ENCODE results near the gene PCNX2. TPM values are rescaled to one million over a fixed set of nuclear protein-coding genes. Genes with fewer than 3 reads are reported as not detected.

The PCNX2 gene
- total RNA-seq, 1 donor: 56.8 TPM

DNA sequence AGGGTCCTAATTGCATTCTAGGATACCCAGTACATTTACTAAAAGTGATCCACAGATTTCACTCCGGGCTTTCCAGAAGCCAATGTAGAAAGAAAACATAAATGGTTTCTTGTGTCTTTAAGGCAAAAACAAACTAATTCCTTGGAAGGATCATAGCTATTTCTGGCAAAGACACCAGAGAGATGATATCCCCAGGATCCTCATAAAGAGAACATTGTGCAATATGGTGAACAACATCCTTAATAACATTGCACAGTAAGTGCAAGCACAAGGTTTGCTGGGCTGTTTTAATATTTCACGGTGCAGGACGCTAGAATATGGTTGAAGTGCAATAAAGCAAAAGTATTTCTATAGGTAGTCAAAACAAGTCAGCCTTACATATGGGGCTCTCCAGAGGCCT lies 262.2 kb downstream of the PCNX2 start:
- H3K79me2 ChIP-seq (ENCODE audit: insufficient read depth, low read length): no peaks in the 10 kb centered on the region
- no peak overlapping the region for H3K4me2 ChIP-seq (ENCODE audit: insufficient read depth, low read length)
- no peak overlapping the region for H3K4me3 ChIP-seq (ENCODE audit: insufficient read depth, low read length)
- peaks cover 8% of the 10 kb centered on the region for H3K4me1 ChIP-seq (ENCODE audit: insufficient read depth, low read length)
- no peak overlapping the region for H3K27ac ChIP-seq (ENCODE audit: low read depth, low read length)
- no peaks in the 10 kb centered on the region for H3K36me3 ChIP-seq (ENCODE audit: insufficient read depth, low read length)
- H3K9me3 ChIP-seq (ENCODE audit: low read depth, low read length): no peaks in the 10 kb centered on the region
- H2AFZ ChIP-seq (ENCODE audit: low read length): no peak overlapping the region
- H3K27me3 ChIP-seq (ENCODE audit: insufficient read depth, low read length): no peaks in the 10 kb centered on the region
- DNase-seq (ENCODE audit: insufficient read length, low spot score, missing footprints): peak; percentile 42
- no peaks in the 10 kb centered on the region for H4K20me1 ChIP-seq (ENCODE audit: insufficient read depth, low read length)
- TF ChIP-seq CTCF (IDR thresholded peaks at IDR 0.05; ENCODE audit: extremely low read depth, low read depth, low read length): no peak

- H3K27ac ChIP-seq (ENCODE audit: low read depth, low read length): no peak overlapping the region
- no peaks in the 10 kb centered on the region for H3K36me3 ChIP-seq (ENCODE audit: insufficient read depth, low read length)
- H3K79me2 ChIP-seq (ENCODE audit: insufficient read depth, low read length): no peaks in the 10 kb centered on the region
- H3K4me2 ChIP-seq (ENCODE audit: insufficient read depth, low read length): no peak overlapping the region
- H3K27me3 ChIP-seq (ENCODE audit: insufficient read depth, low read length): no peaks in the 10 kb centered on the region
- peaks cover 8% of the 10 kb centered on the region for H3K4me1 ChIP-seq (ENCODE audit: insufficient read depth, low read length)
- H2AFZ ChIP-seq (ENCODE audit: low read length): no peak overlapping the region
- no peaks in the 10 kb centered on the region for H4K20me1 ChIP-seq (ENCODE audit: insufficient read depth, low read length)
- DNase-seq (ENCODE audit: insufficient read length, low spot score, missing footprints): no peak
- H3K9me3 ChIP-seq (ENCODE audit: low read depth, low read length): no peaks in the 10 kb centered on the region
- no peak for TF ChIP-seq CTCF (IDR thresholded peaks at IDR 0.05; ENCODE audit: extremely low read depth, low read depth, low read length)
- H3K4me3 ChIP-seq (ENCODE audit: insufficient read depth, low read length): no peak overlapping the region
These were observed 262.6 kb downstream of the PCNX2 start for GRCh38 chr1:233032916-233033315.

GRCh38 chr1:233031521-233031920 lies 264.0 kb downstream of the PCNX2 start:
- TF ChIP-seq CTCF (IDR thresholded peaks at IDR 0.05; ENCODE audit: extremely low read depth, low read depth, low read length): no peak
- no peak overlapping the region for H2AFZ ChIP-seq (ENCODE audit: low read length)
- H3K4me2 ChIP-seq (ENCODE audit: insufficient read depth, low read length): no peak overlapping the region
- no peaks in the 10 kb centered on the region for H3K79me2 ChIP-seq (ENCODE audit: insufficient read depth, low read length)
- H3K9me3 ChIP-seq (ENCODE audit: low read depth, low read length): no peaks in the 10 kb centered on the region
- no peaks in the 10 kb centered on the region for H3K36me3 ChIP-seq (ENCODE audit: insufficient read depth, low read length)
- no peak overlapping the region for H3K27ac ChIP-seq (ENCODE audit: low read depth, low read length)
- peaks cover 8% of the 10 kb centered on the region for H3K4me1 ChIP-seq (ENCODE audit: insufficient read depth, low read length)
- DNase-seq (ENCODE audit: insufficient read length, low spot score, missing footprints): no peak
- H4K20me1 ChIP-seq (ENCODE audit: insufficient read depth, low read length): no peaks in the 10 kb centered on the region
- no peaks in the 10 kb centered on the region for H3K27me3 ChIP-seq (ENCODE audit: insufficient read depth, low read length)
- no peak overlapping the region for H3K4me3 ChIP-seq (ENCODE audit: insufficient read depth, low read length)

DNA sequence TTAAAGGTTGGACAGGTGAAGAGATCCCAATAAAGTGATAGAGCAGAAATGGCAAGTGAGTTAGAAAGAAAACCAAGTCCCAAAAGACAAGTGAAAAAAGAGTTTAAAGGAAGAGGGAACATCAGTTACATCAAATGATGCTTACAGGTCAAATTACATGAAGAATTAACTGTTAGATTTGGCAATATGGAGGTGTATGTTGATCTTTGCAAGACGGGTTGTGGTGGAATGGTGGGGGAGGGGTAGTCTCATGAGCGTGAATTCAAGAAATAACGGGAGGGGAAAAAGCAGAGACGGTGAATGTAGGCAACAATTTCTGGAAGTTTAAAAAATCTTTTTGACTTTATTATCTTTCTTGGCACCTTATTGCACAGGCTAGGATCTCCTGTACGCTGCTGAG lies 268.5 kb downstream of the PCNX2 start:
- no peak overlapping the region for H3K27ac ChIP-seq (ENCODE audit: low read depth, low read length)
- no peak overlapping the region for H3K4me2 ChIP-seq (ENCODE audit: insufficient read depth, low read length)
- TF ChIP-seq CTCF (IDR thresholded peaks at IDR 0.05; ENCODE audit: extremely low read depth, low read depth, low read length): no peak

More for the DNA sequence above, 268.5 kb downstream of the PCNX2 start:
- no peaks in the 10 kb centered on the region for H3K4me1 ChIP-seq (ENCODE audit: insufficient read depth, low read length)
- no peak overlapping the region for H3K4me3 ChIP-seq (ENCODE audit: insufficient read depth, low read length)
- no peaks in the 10 kb centered on the region for H3K36me3 ChIP-seq (ENCODE audit: insufficient read depth, low read length)
- no peak overlapping the region for H2AFZ ChIP-seq (ENCODE audit: low read length)
- no peaks in the 10 kb centered on the region for H4K20me1 ChIP-seq (ENCODE audit: insufficient read depth, low read length)
- no peak for DNase-seq (ENCODE audit: insufficient read length, low spot score, missing footprints)
- no peaks in the 10 kb centered on the region for H3K9me3 ChIP-seq (ENCODE audit: low read depth, low read length)
- H3K27me3 ChIP-seq (ENCODE audit: insufficient read depth, low read length): no peaks in the 10 kb centered on the region
- no peaks in the 10 kb centered on the region for H3K79me2 ChIP-seq (ENCODE audit: insufficient read depth, low read length)
